ENCODE results near the gene ANKRD13A. TPM values are rescaled to one million over a fixed set of nuclear protein-coding genes. Genes with fewer than 3 reads are reported as not detected.

Gene ANKRD13A
- total RNA-seq, 1 donor from 2014 or later, result 20.0 TPM

DNA sequence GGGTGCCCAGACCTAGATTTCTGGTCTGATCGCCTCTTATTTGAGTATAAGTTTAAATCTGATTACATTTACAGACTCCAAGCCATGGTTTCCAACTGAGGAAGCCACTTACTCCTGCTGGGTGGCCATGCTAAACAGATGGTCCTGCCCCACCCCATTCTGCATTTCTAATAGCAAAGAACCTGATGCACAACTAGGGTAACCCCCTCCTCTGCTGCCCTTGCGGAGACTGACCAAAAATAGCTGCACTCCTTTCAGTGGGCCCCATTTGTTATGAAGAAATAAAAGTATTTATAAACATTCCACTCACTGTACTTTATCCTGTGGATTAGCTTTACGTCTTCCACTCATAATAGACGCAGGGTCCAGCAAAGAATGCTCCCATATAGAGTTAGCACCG lies 9.8 kb upstream of the ANKRD13A start:
- intact Hi-C loops (cut with micrococcal nuclease), result no loop called here
- peaks cover 64% of the 10 kb centered on the region for H3K36me3 ChIP-seq
- H3K4me1 ChIP-seq, result peaks cover 50% of the 10 kb centered on the region
- peak overlapping the region; percentile 61 for H3K27ac ChIP-seq (replicated peaks)
- DNase-seq, result no peak
- no peaks in the 10 kb centered on the region for H3K9me3 ChIP-seq (replicated peaks)
- no peak overlapping the region for H3K4me3 ChIP-seq
- no peaks in the 10 kb centered on the region for H3K27me3 ChIP-seq (ENCODE audit: low read depth)
- TF ChIP-seq, protein P1, sequence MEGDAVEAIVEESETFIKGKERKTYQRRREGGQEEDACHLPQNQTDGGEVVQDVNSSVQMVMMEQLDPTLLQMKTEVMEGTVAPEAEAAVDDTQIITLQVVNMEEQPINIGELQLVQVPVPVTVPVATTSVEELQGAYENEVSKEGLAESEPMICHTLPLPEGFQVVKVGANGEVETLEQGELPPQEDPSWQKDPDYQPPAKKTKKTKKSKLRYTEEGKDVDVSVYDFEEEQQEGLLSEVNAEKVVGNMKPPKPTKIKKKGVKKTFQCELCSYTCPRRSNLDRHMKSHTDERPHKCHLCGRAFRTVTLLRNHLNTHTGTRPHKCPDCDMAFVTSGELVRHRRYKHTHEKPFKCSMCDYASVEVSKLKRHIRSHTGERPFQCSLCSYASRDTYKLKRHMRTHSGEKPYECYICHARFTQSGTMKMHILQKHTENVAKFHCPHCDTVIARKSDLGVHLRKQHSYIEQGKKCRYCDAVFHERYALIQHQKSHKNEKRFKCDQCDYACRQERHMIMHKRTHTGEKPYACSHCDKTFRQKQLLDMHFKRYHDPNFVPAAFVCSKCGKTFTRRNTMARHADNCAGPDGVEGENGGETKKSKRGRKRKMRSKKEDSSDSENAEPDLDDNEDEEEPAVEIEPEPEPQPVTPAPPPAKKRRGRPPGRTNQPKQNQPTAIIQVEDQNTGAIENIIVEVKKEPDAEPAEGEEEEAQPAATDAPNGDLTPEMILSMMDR (IDR thresholded peaks at IDR 0.05; ENCODE audit: borderline replicate concordance), result no peak

DNA sequence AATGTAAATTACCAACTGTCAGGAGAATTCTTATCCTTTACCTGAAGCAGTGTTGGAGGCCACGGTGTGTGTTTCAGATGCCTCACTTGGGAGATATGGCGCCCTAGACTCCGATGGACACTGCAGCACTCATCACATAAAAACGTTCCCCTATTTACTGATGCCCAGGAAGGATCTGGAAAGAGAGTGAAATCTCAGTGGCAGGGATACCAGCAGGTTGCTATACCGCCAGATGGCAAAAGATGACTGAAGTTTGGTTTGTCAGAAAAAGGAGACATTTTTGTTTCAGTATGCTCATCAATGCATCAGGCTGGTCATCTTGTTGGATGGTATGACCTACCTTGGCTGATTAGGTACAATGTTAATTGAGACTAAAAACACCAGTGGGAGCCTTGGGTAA lies 7.6 kb upstream of the ANKRD13A start:
- TF ChIP-seq, protein P1 (IDR thresholded peaks at IDR 0.05; ENCODE audit: borderline replicate concordance), result no peak
- Histone ChIP-seq H3K4me1 (peaks cover 71% of the 10 kb centered on the region), H3K27ac (replicated peaks) (no peak overlapping the region), H3K4me3 (no peak overlapping the region), H3K36me3 (peaks cover 45% of the 10 kb centered on the region), H3K9me3 (replicated peaks) (no peaks in the 10 kb centered on the region), H3K27me3 (ENCODE audit: low read depth) (no peaks in the 10 kb centered on the region)
- intact Hi-C loops (cut with micrococcal nuclease), result no loop called here
- DNase-seq, result no peak

- H3K27ac ChIP-seq (replicated peaks), result no peak overlapping the region
- H3K9me3 ChIP-seq (replicated peaks), result no peaks in the 10 kb centered on the region
- no peak for DNase-seq
- TF ChIP-seq, protein P1 (IDR thresholded peaks at IDR 0.05; ENCODE audit: borderline replicate concordance), result no peak
- peaks cover 68% of the 10 kb centered on the region for H3K4me1 ChIP-seq
- no peaks in the 10 kb centered on the region for H3K27me3 ChIP-seq (ENCODE audit: low read depth)
- intact Hi-C loops (cut with micrococcal nuclease), result no loop called here
- no peak overlapping the region for H3K4me3 ChIP-seq
- peaks cover 30% of the 10 kb centered on the region for H3K36me3 ChIP-seq
Observed at GRCh38 chr12:109993091-109993490, 6.1 kb upstream of the ANKRD13A start.

DNA sequence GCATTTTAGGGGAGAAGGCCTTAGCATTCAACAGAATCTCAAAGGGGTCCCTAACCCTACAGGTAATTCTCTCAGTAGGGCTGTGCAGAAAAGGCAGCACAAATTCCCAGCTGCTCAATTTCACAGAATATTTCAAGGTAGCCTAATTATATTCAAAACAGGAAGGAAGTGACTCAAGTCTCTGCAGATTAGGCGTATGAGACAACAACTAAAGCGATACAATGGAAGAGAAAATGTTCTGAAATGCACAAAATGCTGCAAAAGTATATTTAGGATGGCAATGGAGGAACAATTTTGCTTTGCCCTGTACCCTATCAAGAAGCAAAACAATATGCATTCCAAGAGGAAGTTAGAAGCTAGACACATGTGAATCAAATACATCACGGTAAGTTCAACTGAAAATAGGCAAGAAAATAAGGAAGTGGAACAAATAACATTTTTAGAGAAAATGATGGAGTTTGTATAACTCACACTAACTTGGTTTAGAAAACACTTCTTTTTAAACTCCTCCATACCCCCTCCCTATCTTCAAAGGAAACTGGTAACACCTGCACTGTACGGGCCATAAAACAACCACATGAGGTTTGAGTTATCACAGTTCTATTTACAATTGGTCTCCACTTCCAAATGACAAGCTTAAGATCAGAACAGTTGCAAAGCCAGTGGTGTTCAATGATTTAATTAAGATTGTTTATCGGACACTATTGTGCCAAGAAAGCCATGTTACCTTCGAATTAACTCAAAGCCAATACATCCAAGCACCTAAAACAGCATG lies 4.6 kb upstream of the ANKRD13A start:
- H3K4me1 ChIP-seq, result peaks cover 71% of the 10 kb centered on the region
- DNase-seq, result no peak
- peak overlapping the region; percentile 94 for H3K27ac ChIP-seq (replicated peaks)
- H3K27me3 ChIP-seq (ENCODE audit: low read depth), result no peaks in the 10 kb centered on the region
- TF ChIP-seq, protein P1 (IDR thresholded peaks at IDR 0.05; ENCODE audit: borderline replicate concordance), result no peak
- intact Hi-C loops (cut with micrococcal nuclease), result no loop called here
- H3K36me3 ChIP-seq, result peaks cover 15% of the 10 kb centered on the region
- peak overlapping the region; percentile 97 for H3K4me3 ChIP-seq
- H3K9me3 ChIP-seq (replicated peaks), result no peaks in the 10 kb centered on the region

DNA sequence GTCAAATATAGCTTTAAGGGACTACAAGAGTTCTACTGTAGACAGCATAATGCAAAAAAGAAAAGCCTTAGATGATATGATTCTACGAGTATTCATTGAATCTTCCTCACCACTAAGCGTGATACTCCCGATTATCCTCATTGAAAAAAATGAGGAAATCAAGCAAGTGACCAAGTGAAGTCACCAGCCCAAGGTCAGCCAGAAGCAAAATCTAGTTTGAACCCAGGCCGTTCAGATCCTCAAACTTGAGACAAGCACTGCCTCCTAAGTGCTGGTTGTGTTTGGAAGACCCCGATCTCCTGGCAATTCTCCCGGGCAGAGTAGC lies 3.9 kb upstream of the ANKRD13A start:
- peak overlapping the region; percentile 97 for H3K4me3 ChIP-seq
- TF ChIP-seq, protein P1 (IDR thresholded peaks at IDR 0.05; ENCODE audit: borderline replicate concordance), result no peak
- H3K4me1 ChIP-seq, result peaks cover 71% of the 10 kb centered on the region
- peaks cover 14% of the 10 kb centered on the region for H3K36me3 ChIP-seq
- H3K27ac ChIP-seq (replicated peaks), result peak overlapping the region; percentile 94
- H3K9me3 ChIP-seq (replicated peaks), result no peaks in the 10 kb centered on the region
- no peak for DNase-seq
- intact Hi-C loops (cut with micrococcal nuclease), result no loop called here
- no peaks in the 10 kb centered on the region for H3K27me3 ChIP-seq (ENCODE audit: low read depth)

All from left ventricle myocardium inferior (tissue), 1 donor.